Adrenal gland (tissue), 12 donors: ENCODE results near the gene CEMIP2. TPM values are rescaled to one million over a fixed set of nuclear protein-coding genes. Genes with fewer than 3 reads are reported as not detected.

ENCODE experiments used
- DNase-seq, 7 donors: peaks; one replicate each; pipeline ENCODE4 v3.0.0-alpha.2; 2019 to 2020
- H3K27ac ChIP-seq, 5 donors: fragments of 200-600 bp; sonication (generic) in 4 of 5; 1 replicate in 3 of 5; 2 replicates in 2 of 5; pipeline versions ENCODE4 v1.5.1 to v1.8.0; 2016 to 2020; ENCODE audit warnings: mild to moderate bottlenecking in 1 of 5
- H3K27me3 ChIP-seq: fragments of 200-600 bp; 2 replicates; pipeline ENCODE4 v1.8.0; 2021
- H3K36me3 ChIP-seq, 2 donors: fragments of 200-600 bp; replicated peaks in 1 of 2; 1 replicate in 1 of 2; 2 replicates in 1 of 2; pipeline versions ENCODE4 v1.5.1 to v1.8.0; 2018 to 2022
- H3K4me1 ChIP-seq, 2 donors: fragments of 200-600 bp; replicated peaks in 1 of 2; 1 replicate in 1 of 2; 2 replicates in 1 of 2; pipeline versions ENCODE4 v1.5.1 to v1.8.0; 2018 to 2021
- H3K4me3 ChIP-seq, 4 donors: fragments of 200-600 bp; sonication (generic) in 3 of 4; one replicate each; pipeline ENCODE4 v1.5.1; 2016 to 2018
- H3K9me3 ChIP-seq, 3 donors: fragments of 200-600 bp; sonication (generic) in 1 of 3; replicated peaks in 1 of 3; 1 replicate in 2 of 3; 2 replicates in 1 of 3; pipeline versions ENCODE4 v1.5.1 to v1.8.0; 2016 to 2021
- CTCF ChIP-seq, 6 experiments: fragments of 450-650 bp in 4 of 6; fragments of 200-600 bp in 2 of 6; sonication (generic) in 1 of 6; IDR thresholded peaks; 1 replicate in 5 of 6; 2 replicates in 1 of 6; pipeline versions ENCODE4 v1.5.1 to v1.8.0; 2016 to 2021; ENCODE audit warnings: antibody characterized with exemption in 6 of 6, mild to moderate bottlenecking in 2 of 6, moderate library complexity in 1 of 6
- POLR2A ChIP-seq, 2 donors: fragments of 450-650 bp; IDR thresholded peaks; one replicate each; pipeline ENCODE4 v1.6.1; 2017; ENCODE audit warnings: antibody characterized with exemption in 2 of 2, mild to moderate bottlenecking in 2 of 2, moderate library complexity in 1 of 2
- WGBS, 4 donors: extraction: QIAGEN DNeasy Blood & Tissue Kit in 2 of 4; methylation state at CpG; one replicate each; pipeline versions ENCODE4 v1.1.5 to v1.1.7; 2013 to 2017; 5-methylcytosine and 5-hydroxymethylcytosine counted together
- intact Hi-C, 2 donors: fragments of 100-400 bp; cut with DNase I; formaldehyde crosslinking; loops; one replicate each; pipeline versions ENCODE4 v1.14.1 to v1.15.0; 2022 to 2023
- polyA plus RNA-seq, 3 donors: library from polyadenylated mRNA; stranded (reverse); fragments of 200-250 nt in 2 of 3; fragments of 350-450 nt in 1 of 3; fragmentation: Illumina TruSeq in 1 of 3; extraction: RNeasy Lipid Tissue Mini Kit (QIAGEN cat#74804) in 1 of 3; gene quantifications; one replicate each; pipeline ENCODE4 v1.2.3, GENCODE V29; 2013 to 2014
- total RNA-seq, 9 donors: library from RNA; depleted of rRNA in 4 of 9; stranded (reverse); fragments of >200 nt in 4 of 9; fragments of 120-200 nt in 1 of 9; fragmentation: NEBNext Ultra II Directional in 1 of 9; extraction: Animal tissue kit (Norgen Biotek cat#: 25700) in 1 of 9; gene quantifications; one replicate each; pipeline versions ENCODE4 v1.1.0 to v1.2.4, GENCODE V29; 2013 to 2023
- donor health status: healthy with polysubstance abuse.
- donor health status: Bipolar disorder and iron deficiency.
- donor health status: DM: yes; HTN: yes; CAD: no.
- donor health status: DM: no; HTN: no; CAD: no.
- donor health status: DM: no; HTN: no; CAD: no.
- donor health status: DM: yes; HTN: yes; CAD: no.

The CEMIP2 gene
- total and polyA plus RNA-seq, 12 donors = 6.8 to 84.6 (median 24.0) TPM

- Histone ChIP-seq H3K27me3 (no peaks in the 10 kb centered on the region), H3K4me3 (no peak overlapping the region), H3K9me3 (no peaks in the 10 kb centered on the region), H3K36me3 (peaks cover 0 to 10% of the 10 kb centered on the region in 2 donors), H3K4me1 (no peaks in the 10 kb centered on the region), H3K27ac (no peak overlapping the region)
- 95 to 98% (median 96%) methylated on average over 4 of the region's 4 CpGs for WGBS, 4 donors
- intact Hi-C loops = no loop called here
- TF ChIP-seq CTCF (IDR thresholded peaks at IDR 0.05) (no peak), POLR2A (IDR thresholded peaks at IDR 0.05) (no peak)
- DNase-seq = no peak
These were observed 32.1 kb downstream of the CEMIP2 start for GRCh38 chr9:71736236-71736635.

DNA sequence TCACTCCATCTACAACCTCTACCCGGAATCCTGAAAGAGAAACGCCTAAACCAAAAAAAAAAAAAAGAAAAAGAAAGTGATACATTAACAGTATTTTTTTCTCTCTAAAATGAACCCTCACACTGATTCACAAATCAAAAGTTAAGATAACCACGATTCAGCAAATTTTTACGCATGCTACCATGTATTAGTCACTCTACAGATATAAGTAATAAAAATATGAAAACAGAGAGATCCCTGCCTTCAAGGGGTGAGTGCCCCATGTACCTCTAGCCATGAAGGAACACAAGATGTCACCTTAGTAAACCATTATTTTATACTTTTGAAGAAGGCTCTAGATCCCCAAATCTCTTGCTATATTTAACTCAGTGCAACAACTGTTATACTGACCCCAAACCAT lies 33.4 kb downstream of the CEMIP2 start:
- Histone ChIP-seq H3K36me3 (peaks cover 0 to 20% of the 10 kb centered on the region in 2 donors), H3K27me3 (no peaks in the 10 kb centered on the region), H3K4me3 (no peak overlapping the region), H3K9me3 (no peaks in the 10 kb centered on the region), H3K27ac (no peak overlapping the region), H3K4me1 (no peaks in the 10 kb centered on the region)
- intact Hi-C loops = no loop called here
- no peak for DNase-seq
- WGBS, 4 donors = 87 to 91% (median 89%) methylated on average over 4 of the region's 4 CpGs
- TF ChIP-seq CTCF (IDR thresholded peaks at IDR 0.05) (no peak), POLR2A (IDR thresholded peaks at IDR 0.05) (no peak)

- intact Hi-C loops = no loop called here
- 34 to 90% (median 89%) methylated on average over 1 of the region's 1 CpG for WGBS, 4 donors
- no peak overlapping the region for H3K27ac ChIP-seq
These were observed 35.1 kb downstream of the CEMIP2 start for GRCh38 chr9:71733176-71733575.

DNA sequence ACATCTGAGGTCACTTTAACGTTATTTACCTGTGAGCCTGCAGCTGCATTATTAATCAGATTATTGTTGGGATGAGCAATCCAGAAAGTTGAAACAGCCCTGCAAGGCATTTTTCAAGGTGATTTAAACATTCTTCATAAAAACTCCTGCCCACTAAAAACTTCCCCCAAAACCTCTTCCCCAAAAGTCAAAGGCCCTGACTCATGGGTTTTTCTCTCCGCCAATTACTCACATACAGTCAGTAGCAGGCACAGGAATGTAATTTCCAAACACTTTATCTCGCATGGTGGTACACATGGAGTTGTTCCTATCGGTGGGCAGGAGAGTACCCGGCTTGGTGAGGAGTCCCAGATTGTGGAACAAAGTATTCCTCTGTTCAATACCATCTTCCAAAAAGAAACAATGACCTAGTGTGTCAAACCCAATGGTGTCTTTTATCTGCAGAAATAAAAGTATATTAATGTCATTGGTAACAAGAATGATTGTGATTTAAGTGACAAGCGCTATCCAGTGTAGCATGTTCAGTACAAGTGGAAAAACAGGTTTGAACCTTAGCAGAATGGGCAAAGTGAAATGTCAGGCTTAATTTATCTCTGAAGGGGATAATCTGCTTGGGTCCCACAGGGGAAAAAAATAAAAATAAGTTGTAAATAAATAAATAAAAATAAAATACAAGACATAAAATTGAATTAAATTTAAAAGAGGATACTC lies 38.3 kb downstream of the CEMIP2 start:
- H3K4me3 ChIP-seq = no peak overlapping the region
- no peak overlapping the region for H3K27ac ChIP-seq
- intact Hi-C loops = no loop called here
- no peaks in the 10 kb centered on the region for H3K27me3 ChIP-seq
- H3K36me3 ChIP-seq = peaks cover 0 to 35% of the 10 kb centered on the region in 2 donors
- WGBS, 4 donors = 88 to 93% (median 89%) methylated on average over 6 of the region's 6 CpGs
- H3K4me1 ChIP-seq = peaks cover 0 to 6% of the 10 kb centered on the region in 2 donors
- TF ChIP-seq CTCF (IDR thresholded peaks at IDR 0.05) (no peak), POLR2A (IDR thresholded peaks at IDR 0.05) (no peak)
- DNase-seq = no peak
- H3K9me3 ChIP-seq = no peaks in the 10 kb centered on the region

More at GRCh38 chr9:71733176-71733575, 35.1 kb downstream of the CEMIP2 start:
- DNase-seq = no peak
- Histone ChIP-seq H3K27me3 (no peaks in the 10 kb centered on the region), H3K4me1 (no peaks in the 10 kb centered on the region), H3K36me3 (peaks cover 0 to 24% of the 10 kb centered on the region in 2 donors), H3K9me3 (no peaks in the 10 kb centered on the region), H3K4me3 (no peak overlapping the region)
- TF ChIP-seq POLR2A (IDR thresholded peaks at IDR 0.05) (no peak), CTCF (IDR thresholded peaks at IDR 0.05) (no peak)
